ENCODE results near the gene MAGI2.

MAGI2 gene

GRCh38 chr7:78159545-78159944 lies 1293.9 kb downstream of the MAGI2 start:
- no peak for DNase-seq

- DNase-seq: no peak
These were observed 1300.2 kb downstream of the MAGI2 start for GRCh38 chr7:78153285-78153684.

- DNase-seq: no peak
These were observed 1302.2 kb downstream of the MAGI2 start for GRCh38 chr7:78151229-78151628.

GRCh38 chr7:78149787-78150186 lies 1303.7 kb downstream of the MAGI2 start:
- DNase-seq: no peak

GRCh38 chr7:78148166-78148894 lies 1305.1 kb downstream of the MAGI2 start:
- DNase-seq: no peak

GRCh38 chr7:78146546-78146945 lies 1306.9 kb downstream of the MAGI2 start:
- no peak for DNase-seq

GRCh38 chr7:78143661-78144060 lies 1309.8 kb downstream of the MAGI2 start:
- DNase-seq: no peak

- DNase-seq: no peak
These were observed 1311.8 kb downstream of the MAGI2 start for GRCh38 chr7:78141522-78142281.

GRCh38 chr7:78140109-78140508 lies 1313.4 kb downstream of the MAGI2 start:
- no peak for DNase-seq

- no peak for DNase-seq
These were observed 1314.1 kb downstream of the MAGI2 start for GRCh38 chr7:78139335-78139734.

GRCh38 chr7:78134774-78135173 lies 1318.7 kb downstream of the MAGI2 start:
- no peak for DNase-seq

GRCh38 chr7:78134256-78134655 lies 1319.2 kb downstream of the MAGI2 start:
- no peak for DNase-seq

GRCh38 chr7:78130446-78131215 lies 1322.8 kb downstream of the MAGI2 start:
- DNase-seq: no peak

GRCh38 chr7:78129865-78130264 lies 1323.6 kb downstream of the MAGI2 start:
- DNase-seq: no peak

GRCh38 chr7:78127009-78127408 lies 1326.5 kb downstream of the MAGI2 start:
- no peak for DNase-seq

GRCh38 chr7:78125884-78126283 lies 1327.6 kb downstream of the MAGI2 start:
- no peak for DNase-seq

- no peak for DNase-seq
These were observed 1329.3 kb downstream of the MAGI2 start for GRCh38 chr7:78124216-78124615.

GRCh38 chr7:78121888-78122287 lies 1331.6 kb downstream of the MAGI2 start:
- no peak for DNase-seq

GRCh38 chr7:78118470-78118869 lies 1335.0 kb downstream of the MAGI2 start:
- no peak for DNase-seq

GRCh38 chr7:78115876-78116275 lies 1337.6 kb downstream of the MAGI2 start:
- DNase-seq: no peak

GRCh38 chr7:78114993-78115392 lies 1338.5 kb downstream of the MAGI2 start:
- no peak for DNase-seq

- no peak for DNase-seq
These were observed 1341.0 kb downstream of the MAGI2 start for GRCh38 chr7:78112488-78112887.

GRCh38 chr7:78111386-78111785 lies 1342.1 kb downstream of the MAGI2 start:
- DNase-seq: no peak

- DNase-seq: no peak
These were observed 1350.0 kb downstream of the MAGI2 start for GRCh38 chr7:78103475-78103874.
